GM12873 (cell line): ENCODE results near the gene RNASE12.

Experiments used
- TF ChIP-seq, protein P1 (sequence below): IDR thresholded peaks from 2 replicates; pipeline ENCODE4 v1.5.1; 2012; ENCODE audit warnings: low read depth, mild to moderate bottlenecking, moderate library complexity, low read length, control low read depth; ENCODE audit not compliant: insufficient read depth; ENCODE audit errors: missing control alignments

The RNASE12 gene

DNA sequence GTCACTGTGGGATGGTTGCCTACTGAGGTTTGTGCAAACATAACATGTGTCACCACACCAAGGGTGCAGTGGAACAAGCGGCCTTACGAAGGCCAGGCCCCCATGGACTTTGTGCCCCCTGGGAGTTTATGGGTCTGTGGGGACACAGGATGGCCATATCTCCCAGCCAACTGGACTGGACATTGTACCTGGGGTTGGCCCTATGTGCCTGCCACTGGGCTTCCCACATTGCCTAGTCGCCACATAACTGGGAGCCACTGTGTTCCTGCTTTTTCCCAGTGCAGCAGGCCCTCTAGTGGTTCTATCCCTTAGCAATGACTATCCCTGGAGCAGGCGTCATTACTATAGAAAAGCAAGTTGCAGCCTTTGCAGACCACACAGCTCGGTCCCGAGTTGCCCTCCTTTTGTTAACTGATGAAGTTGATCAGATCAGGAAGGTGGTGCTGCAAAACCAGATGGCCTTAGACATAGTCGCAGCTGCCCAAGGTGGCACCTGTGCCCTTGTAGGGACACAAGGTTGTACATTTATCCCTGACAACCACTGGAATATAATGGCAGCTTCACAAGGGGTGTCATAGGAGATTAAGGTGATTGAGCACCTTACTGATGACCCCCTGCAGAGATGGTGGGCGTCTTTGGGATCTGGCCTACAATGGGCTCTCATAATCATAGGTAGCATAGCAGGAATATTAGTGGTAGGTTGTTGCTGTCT, 15.2 kb upstream of the RNASE12 start:
- TF ChIP-seq, protein P1, sequence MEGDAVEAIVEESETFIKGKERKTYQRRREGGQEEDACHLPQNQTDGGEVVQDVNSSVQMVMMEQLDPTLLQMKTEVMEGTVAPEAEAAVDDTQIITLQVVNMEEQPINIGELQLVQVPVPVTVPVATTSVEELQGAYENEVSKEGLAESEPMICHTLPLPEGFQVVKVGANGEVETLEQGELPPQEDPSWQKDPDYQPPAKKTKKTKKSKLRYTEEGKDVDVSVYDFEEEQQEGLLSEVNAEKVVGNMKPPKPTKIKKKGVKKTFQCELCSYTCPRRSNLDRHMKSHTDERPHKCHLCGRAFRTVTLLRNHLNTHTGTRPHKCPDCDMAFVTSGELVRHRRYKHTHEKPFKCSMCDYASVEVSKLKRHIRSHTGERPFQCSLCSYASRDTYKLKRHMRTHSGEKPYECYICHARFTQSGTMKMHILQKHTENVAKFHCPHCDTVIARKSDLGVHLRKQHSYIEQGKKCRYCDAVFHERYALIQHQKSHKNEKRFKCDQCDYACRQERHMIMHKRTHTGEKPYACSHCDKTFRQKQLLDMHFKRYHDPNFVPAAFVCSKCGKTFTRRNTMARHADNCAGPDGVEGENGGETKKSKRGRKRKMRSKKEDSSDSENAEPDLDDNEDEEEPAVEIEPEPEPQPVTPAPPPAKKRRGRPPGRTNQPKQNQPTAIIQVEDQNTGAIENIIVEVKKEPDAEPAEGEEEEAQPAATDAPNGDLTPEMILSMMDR = peak; percentile 60

DNA sequence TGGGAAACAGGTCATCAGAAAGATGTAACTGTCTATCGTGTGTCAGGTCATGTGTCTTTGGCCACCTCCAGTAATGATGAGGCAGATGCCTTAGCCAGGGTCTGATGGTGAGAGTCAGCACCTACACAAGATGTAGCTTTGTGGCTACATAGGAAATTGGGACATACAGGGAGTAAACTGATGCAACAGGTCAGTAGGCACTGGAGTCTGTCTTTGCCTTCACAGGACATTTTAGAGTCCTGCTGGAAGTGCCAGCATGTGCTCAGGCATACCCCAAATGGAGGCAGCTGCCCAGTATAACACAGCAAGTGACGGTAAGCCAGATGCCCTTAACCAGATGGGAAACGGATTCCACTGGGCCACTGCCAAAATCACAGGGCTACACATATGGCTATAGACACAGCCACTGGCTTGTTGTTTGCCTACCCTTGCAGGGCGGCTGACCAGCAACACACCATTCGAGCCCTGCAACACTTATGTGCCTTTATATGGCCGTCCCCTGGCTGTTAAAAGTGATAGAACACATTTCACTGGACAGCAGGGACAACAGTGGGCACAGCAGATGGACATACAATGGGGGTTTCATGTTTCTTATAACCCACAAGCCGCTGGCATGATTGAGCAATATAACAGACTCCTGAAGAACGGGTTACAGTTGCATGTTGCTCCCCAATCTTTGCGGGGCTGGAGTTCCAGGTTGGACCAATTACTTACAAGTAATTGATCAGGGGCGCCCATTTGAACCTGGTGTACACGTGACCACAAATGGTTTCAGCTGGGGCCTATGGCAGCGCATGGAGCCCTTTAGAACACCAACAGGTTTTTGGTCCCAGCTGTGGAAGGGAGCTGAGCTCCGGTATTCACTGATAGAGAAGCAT, 12.9 kb upstream of the RNASE12 start:
- TF ChIP-seq, protein P1 = no peak

DNA sequence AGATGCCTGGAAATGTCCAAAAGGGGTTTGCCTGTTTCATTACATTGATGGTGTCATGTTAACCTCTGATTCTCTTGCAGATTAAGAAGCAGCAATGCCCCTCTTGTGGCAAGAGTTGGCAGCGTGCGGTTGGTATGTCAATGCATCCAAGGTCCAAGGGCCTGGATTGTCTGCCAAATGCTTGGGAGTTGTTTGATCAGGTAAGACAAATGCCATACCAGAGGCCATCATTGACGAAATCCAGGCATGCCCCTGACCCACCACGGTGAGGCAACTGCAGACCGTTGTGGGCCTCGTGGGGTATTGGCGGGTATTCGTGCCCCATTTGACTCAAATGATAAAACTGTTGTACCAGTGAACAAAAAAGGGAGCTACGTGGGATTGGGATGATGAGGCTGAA, 11.4 kb upstream of the RNASE12 start:
- TF ChIP-seq, protein P1 = no peak

DNA sequence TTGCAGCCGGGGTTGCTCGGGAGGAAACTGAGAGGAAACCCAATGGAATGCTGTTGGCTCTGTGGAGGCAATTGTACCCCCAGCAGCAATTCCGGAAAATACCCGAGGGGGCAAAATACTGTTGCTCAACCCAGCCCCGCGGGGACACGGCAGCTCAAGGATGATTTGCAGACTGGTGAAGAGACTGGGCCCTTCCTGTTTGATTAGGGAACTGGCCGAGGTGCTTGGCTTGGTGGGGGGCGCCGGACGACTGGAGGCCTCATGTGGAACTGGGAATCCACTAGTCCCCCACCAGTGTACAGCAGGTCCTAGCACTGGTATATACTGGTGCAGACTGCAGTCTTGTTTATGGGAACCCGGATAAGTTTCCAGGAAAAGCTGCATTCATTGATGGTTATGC, 10.3 kb upstream of the RNASE12 start:
- TF ChIP-seq, protein P1 = no peak

DNA sequence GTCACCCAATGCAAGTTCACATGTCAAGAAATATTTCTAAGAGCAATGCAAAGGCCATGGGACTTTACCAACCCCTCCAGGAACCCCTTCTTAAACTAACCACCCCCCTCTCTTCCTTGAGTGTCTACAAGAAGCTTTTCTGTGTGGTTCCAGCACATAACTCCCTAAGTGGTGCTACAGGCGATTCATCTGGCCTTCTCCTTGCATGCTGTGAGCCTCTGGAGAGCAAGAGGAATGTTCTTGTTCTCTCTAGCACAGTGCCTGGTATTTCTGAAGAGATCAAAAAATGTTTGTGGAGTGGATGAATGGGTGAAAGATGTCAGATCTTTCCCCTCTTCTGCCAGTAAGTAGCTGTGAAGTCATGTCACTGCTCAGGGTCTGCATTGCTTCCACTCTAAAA, 5.9 kb upstream of the RNASE12 start:
- TF ChIP-seq, protein P1 = no peak

DNA sequence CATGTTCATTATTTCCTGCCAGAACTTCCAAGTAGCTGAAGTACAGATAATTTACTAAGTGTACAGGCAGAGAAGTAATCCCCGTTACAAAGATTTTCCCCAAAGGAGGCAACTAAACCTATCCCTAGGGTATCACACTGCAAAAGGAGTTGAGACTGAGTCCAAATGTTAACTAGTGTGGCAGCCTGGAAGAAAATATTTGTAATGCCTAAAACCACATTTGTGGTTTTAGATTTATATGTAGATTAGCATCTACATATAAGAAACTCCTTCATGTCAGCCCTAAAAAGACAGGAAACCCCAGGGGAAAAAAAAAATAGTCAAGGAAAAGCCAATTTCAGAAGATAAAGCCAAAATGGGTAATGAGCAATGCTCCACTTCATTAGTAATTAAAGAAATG, 1.4 kb upstream of the RNASE12 start:
- TF ChIP-seq, protein P1 = no peak

DNA sequence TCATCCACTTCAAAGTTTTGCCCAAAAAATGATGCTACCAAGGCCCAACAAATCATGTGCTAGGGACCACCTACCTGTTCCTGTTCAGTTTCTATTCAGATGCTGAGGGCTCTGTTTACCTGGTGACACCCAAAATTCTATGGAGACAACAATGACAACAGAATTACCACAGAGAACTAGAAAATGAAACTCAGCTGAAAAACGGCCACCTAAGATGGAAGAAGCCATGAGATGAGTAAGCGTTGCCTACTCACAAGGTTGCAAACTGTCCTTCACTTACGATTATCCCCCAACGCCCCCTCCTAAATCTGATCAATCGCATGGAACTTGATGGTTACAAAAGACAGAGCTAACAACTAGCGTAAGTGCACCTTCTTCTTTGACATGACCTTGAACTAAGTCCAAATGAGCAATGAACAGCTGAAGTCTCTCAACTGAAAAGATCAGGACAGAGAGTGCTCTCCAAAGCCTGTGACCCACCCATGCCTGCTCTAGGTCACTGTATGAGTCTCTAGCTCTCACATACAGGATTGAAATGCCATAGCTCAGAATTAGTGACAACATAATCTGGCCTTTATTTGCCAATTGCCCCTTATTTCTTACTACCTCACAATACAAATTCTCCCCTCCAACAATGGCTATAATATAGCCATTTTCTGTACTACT, 3.6 kb downstream of the RNASE12 start, which contains the start of gene RNASE11:
RNASE11 (minus strand) TSS at position 513 of the 666 bp plus-strand sequence.
- TF ChIP-seq, protein P1 = no peak
